HG03442 (cell line): ENCODE results near the gene GRK2.

Source experiments
- ATAC-seq: cut with Tn5 transposase; IDR thresholded peaks from one replicate; pipeline ENCODE4 v1.9.1; 2021; ENCODE audit warnings: mild to moderate bottlenecking, moderate library complexity; ENCODE audit not compliant: unreplicated experiment

The GRK2 gene

GRCh38 chr11:67293090-67293489 is 26.8 kb downstream of the GRK2 start:
- ATAC-seq, result no peak

DNA sequence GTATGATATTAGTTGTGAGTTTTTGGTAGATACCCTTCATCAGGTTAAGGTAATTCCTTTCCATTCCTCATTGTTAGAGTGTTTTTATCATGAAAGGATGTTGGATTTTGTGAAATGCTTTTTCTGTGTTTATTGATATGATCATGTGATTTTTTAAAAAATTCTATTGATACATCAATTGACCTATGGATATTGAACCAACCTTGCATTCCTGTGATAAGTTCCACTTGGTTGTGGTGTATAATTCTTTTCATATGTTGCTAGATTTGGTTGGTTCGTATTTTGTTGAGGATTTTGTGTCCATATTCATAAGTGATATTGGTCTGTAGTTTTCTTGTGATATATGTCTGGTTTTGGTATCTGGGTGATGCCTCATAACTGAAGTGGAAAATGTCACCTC is 29.6 kb downstream of the GRK2 start:
- no peak for ATAC-seq

DNA sequence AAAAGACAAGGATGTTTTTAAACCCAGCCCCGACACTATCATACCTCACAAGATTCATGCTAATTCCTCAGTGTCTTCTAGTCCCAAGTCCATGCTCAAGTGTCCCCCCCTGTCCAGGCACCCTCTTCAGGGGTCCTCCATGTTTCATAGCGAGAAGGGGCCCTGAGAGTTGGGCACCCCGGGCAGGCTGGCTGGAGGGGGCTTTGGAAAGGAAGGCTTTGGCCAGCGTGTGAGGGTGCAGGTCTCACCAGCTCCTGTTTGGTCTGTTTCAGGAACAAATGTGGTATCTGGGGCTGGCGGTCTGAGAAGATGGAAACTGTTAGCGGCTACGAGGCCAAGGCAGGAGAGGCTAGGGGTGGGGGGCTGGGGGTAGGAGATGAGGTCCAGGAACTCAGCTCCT is 32.5 kb downstream of the GRK2 start:
- no peak for ATAC-seq

- ATAC-seq, result no peak
Observed at GRCh38 chr11:67299471-67300191, 33.4 kb downstream of the GRK2 start.

GRCh38 chr11:67300256-67300755 is 34.0 kb downstream of the GRK2 start:
- no peak for ATAC-seq

DNA sequence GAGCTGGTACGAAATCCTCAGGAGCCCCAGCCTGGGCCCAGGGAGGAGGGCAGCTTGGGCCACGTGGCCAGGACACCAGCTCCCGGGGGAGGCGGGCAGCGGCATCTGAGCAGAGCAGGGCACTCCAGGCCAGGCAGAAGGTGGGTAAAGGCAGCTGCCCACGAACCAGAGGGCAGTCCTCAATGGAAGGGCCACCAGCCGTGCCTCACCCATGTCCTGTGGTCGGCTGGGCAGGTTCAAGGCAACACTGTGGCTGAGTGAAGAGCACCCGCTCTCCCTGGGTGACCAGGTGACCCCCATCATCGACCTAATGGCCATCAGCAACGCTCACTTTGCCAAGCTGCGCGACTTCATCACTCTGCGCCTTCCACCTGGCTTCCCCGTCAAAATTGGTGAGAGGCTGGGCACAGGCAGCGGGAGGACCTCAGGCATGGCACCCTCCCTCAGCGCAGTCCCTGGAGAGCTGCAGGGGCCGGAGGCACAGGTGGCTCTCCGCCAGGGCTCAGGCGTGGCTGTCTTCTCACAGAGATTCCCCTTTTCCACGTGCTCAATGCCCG is 34.6 kb downstream of the GRK2 start:
- no peak for ATAC-seq

GRCh38 chr11:67301313-67301921 is 35.1 kb downstream of the GRK2 start:
- no peak for ATAC-seq

GRCh38 chr11:67301951-67302516 is 35.8 kb downstream of the GRK2 start:
- no peak for ATAC-seq

DNA sequence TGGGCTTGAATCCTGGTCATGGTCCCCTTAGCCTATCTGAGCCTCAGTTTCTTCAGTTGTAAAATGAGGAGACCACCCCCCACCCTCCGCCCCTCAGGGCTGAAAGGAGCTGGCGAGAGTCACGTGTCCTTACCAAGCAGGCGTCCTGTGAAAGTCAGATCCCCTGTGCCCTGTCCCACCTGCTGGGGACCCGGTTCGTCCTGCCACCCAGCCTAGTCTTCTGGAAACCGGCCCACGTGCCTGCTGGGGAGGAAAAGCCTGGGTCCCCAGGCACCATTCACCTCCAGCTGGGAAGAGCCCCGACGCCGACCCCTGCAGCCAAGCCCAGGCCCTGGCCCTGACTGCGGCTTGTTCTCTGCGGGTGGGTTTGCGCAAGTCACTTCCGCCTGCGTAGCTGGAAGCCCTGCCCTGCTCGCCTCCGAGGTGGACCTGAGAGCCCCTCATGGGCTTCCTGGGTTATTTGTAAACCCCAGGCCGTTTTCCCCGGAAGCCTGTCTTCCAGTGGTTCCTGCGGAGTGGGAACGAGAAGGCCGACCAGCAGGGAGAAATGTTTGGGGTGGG is 36.4 kb downstream of the GRK2 start:
- no peak for ATAC-seq

DNA sequence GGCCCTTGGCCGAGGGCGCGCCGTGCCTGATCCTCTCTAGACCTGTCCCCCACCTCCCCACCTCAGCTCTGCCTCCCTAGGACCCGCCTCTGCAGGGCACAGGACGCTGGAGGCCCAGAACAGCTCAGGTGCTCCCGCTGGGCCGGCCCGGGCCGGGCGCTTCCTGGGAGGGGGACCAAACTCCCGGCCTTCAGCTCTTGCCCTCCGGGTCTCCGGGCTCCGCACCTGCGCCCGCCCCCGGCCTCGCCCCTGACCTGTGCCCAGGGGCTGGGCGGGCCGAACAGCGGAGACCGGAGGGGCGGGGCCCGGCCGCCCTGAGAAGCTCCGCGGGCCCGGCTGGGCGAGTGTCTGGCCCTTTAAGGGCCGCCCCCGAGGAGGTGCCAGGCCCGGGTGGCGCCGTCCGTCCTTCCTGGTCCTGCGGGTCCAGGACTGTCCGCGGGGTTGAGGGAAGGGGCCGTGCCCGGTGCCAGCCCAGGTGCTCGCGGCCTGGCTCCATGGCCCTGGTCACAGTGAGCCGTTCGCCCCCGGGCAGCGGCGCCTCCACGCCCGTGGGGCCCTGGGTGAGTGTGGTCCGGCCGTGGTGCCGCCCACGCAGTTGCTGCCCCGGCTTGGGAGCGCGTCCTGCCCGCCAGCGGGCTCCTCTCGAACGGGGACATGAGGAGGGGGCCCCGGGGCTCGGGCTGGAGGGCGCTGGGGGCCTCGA is 37.0 kb downstream of the GRK2 start, which contains the start of gene SSH3:
TSS of gene SSH3 (plus strand) at position 399 of the 703 bp plus-strand sequence. CDS start at position 495, 96 bp downstream.
- ATAC-seq, result no peak

DNA sequence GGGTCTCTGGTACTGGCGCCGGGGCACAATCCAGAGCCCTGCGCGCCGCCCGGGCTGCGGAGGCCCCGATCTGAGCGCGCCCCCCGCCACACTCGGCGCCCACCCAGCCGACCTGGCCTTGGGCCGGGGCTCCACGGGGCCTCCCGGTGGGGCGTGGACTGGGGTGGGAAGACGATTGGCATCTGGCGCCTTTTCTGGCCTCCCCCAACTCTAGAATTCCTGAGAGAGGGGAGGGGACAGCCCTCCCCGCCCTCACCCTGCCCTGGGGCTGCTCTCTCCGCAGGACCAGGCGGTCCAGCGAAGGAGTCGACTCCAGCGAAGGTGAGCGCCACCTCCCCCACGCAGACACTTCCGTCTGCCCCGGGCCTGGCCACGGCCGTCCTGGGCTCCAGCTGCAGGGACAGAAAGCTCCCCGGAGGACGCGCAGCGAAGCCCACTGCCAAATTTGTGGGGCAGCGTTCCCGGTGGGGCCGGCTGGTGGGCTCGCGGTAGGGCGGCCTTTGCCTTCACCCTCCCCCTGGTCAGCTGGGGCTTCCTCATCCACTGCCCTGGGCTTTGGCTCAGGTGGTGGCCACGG is 37.6 kb downstream of the GRK2 start:
- ATAC-seq, result no peak

DNA sequence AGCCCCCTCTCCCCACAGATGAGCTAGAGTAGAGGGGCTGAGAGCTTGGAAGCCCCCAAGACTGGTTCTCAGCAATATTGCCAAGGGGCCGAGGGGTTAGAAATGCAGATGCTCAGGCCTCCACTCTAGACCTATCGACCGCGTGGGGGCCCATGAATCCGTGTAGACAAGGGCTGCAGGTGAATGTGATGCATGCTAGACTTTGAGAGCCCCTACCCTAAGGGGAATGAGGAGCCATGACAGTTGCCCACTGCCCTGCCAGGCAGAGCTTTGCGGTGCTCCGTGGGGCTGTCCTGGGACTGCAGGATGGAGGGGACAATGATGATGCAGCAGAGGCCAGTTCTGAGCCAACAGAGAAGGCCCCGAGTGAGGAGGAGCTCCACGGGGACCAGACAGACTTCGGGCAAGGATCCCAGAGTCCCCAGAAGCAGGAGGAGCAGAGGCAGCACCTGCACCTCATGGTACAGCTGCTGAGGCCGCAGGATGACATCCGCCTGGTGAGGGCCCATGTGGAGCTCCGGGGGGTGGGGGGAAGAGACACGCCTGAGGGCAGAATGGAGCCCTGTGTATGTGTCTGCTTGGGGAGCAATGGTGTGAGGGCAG is 38.3 kb downstream of the GRK2 start:
- no peak for ATAC-seq

DNA sequence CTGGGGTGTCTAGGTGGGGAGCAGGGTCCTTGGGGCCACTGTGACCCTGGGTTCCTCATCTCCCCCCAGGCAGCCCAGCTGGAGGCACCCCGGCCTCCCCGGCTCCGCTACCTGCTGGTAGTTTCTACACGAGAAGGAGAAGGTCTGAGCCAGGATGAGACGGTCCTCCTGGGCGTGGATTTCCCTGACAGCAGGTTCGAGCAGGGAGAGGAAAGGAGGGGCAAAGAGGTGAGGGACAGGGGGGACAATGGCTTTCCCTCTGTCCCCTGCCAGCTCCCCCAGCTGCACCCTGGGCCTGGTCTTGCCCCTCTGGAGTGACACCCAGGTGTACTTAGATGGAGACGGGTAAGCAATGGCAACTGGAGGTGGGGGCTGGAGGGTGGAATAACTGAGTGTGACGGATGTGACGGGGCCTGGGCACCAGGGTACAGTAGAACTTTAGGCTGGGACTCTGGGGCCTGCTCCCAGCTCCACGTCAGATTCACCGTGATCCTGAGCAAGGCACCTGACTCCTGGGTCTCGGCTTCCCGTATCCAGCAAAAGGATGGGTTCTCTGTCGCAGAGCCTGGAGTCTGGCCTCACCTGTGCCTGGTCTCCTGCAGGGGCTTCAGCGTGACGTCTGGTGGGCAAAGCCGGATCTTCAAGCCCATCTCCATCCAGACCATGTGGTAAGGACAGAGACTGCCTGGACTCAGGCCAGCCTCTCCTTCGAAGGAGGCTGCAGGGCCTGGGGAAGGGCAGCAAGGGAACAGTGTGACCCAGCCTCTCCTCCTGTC is 40.7 kb downstream of the GRK2 start:
- ATAC-seq, result no peak

DNA sequence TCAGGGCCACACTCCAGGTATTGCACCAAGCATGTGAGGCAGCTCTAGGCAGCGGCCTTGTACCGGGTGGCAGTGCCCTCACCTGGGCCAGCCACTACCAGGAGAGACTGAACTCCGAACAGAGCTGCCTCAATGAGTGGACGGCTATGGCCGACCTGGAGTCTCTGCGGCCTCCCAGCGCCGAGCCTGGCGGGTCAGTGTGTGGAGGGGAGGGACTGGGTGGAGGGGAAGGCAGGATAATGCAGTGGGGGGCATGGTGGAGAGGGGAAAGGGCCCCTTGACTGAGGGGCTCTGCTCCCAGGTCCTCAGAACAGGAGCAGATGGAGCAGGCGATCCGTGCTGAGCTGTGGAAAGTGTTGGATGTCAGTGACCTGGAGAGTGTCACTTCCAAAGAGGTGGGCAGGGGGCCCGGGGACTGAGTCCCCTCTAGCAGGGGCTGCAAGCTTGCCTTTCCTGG is 41.3 kb downstream of the GRK2 start:
- no peak for ATAC-seq

GRCh38 chr11:67308031-67308866 is 42.0 kb downstream of the GRK2 start:
- ATAC-seq, result no peak

- ATAC-seq, result no peak
Observed at GRCh38 chr11:67309166-67309565, 42.9 kb downstream of the GRK2 start.

DNA sequence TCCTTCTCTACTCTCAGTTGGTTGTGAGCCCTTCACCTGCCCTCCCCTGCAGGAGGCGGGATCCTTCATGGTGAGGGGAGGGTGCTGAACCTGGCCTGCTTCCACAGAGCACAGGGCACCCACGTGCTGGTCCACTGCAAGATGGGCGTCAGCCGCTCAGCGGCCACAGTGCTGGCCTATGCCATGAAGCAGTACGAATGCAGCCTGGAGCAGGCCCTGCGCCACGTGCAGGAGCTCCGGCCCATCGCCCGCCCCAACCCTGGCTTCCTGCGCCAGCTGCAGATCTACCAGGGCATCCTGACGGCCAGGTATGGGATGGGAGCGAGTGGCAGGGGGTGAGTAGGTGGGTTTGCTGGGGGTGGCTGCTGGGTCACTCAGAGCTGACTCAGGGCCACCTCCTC is 43.4 kb downstream of the GRK2 start:
- ATAC-seq, result no peak
